Ascending aorta (tissue), 2 donors: Measurements from ENCODE around the gene VDAC1. TPM values are rescaled to one million over a fixed set of nuclear protein-coding genes. Genes with fewer than 3 reads are reported as not detected.

Source experiments
- DNase-seq, 2 donors: peaks; one replicate each; pipeline ENCODE4 v3.0.0-alpha.2; 2019; ENCODE audit warnings: low spot score in 2 of 2
- H3K27ac ChIP-seq, 2 donors: fragments of 200-600 bp; sonication (generic); one replicate each; pipeline ENCODE4 v1.5.1; 2016 to 2017; ENCODE audit warnings: mild to moderate bottlenecking in 1 of 2
- H3K27me3 ChIP-seq: fragments of 200-600 bp; sonication (generic); one replicate; pipeline ENCODE4 v1.5.1; 2017
- H3K36me3 ChIP-seq, 2 donors: fragments of 200-600 bp; sonication (generic); one replicate each; pipeline ENCODE4 v1.5.1; 2016
- H3K4me1 ChIP-seq, 2 donors: fragments of 200-600 bp; sonication (generic); one replicate each; pipeline ENCODE4 v1.5.1; 2016 to 2017; ENCODE audit warnings: mild to moderate bottlenecking in 1 of 2
- H3K4me3 ChIP-seq, 2 donors: fragments of 200-600 bp; sonication (generic); one replicate each; pipeline ENCODE4 v1.5.1; 2016 to 2017; ENCODE audit warnings: mild to moderate bottlenecking in 1 of 2
- H3K9me3 ChIP-seq, 2 donors: fragments of 200-600 bp; sonication (generic); one replicate each; pipeline ENCODE4 v1.5.1; 2016
- CTCF ChIP-seq, 3 experiments: fragments of 200-600 bp in 2 of 3; fragments of 450-650 bp in 1 of 3; sonication (generic) in 2 of 3; IDR thresholded peaks; one replicate each; pipeline ENCODE4 v1.5.1; 2016 to 2019; ENCODE audit warnings: antibody characterized with exemption in 3 of 3, mild to moderate bottlenecking in 1 of 3, moderate library complexity in 1 of 3
- intact Hi-C: fragments of 100-400 bp; cut with DNase I; formaldehyde crosslinking; loops from one replicate; pipeline ENCODE4 v1.15.1; 2023
- total RNA-seq: library from RNA; depleted of rRNA; stranded (reverse); fragments of >200 nt; gene quantifications from one replicate; pipeline ENCODE4 v1.1.0, GENCODE V29; 2016

Gene VDAC1
- total RNA-seq, 1 donor from 2014 or later = 50.2 TPM

DNA sequence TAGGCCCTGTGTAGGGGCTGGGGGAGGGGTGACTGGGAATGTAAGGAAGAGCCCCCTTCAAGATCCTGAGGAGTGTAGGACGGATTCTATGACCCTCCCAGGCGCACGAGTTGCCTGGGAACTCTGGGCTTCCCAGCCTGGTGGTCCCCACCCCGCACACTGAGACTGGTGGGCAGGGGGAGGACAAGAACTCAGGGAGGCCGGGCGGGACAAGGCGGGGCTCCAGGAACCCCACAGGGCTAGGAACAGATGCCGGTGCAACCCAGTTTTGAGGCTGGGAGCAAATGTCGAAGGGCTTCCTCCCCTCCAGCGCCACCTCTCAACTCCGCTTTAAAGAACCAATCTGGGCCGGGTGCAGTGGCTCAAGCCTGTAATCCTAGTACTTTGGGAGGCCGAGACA is 1.3 kb upstream of the VDAC1 start:
- DNase-seq = no peak
- intact Hi-C loops = no loop called here
- Histone ChIP-seq H3K4me3 (peak overlapping the region; percentile 97), H3K4me1 (peaks cover 28 to 32% of the 10 kb centered on the region in 2 donors), H3K36me3 (no peaks in the 10 kb centered on the region), H3K27ac (peak overlapping the region; percentile 100), H3K27me3 (no peaks in the 10 kb centered on the region), H3K9me3 (no peaks in the 10 kb centered on the region)
- TF ChIP-seq CTCF (IDR thresholded peaks at IDR 0.05) = no peak

DNA sequence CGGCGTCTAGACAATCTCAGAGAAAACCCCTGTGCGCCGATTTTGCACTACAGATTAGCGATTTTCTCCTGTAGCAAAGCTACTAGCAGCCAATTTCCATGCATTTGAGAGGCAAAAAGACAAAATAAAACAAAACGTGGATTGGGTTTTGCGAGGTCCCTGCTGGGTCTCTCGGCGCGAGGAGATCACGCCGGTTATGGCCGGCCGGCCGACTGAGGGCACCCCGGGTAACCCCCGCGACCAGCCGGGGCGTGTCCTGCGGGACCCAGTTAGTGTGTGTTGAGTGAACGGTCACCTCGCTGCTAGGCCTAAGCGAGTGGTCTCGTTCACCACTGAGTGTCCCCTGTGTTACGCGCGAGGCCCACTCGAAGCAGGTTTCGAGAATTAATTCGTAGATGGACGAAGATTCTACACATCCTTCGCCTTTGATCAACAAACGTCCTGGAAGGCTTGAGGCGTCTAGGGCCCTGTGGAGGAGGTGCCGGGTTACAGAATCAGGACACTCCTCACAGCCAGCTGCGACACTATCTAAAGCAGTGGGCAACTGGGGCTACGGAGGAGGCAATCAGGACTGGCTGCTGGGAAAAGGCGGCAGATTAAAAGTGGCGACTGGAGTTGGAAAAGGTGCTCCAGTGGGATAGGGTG is 764 bp upstream of the VDAC1 start:
- Histone ChIP-seq H3K4me1 (peaks cover 28 to 35% of the 10 kb centered on the region in 2 donors), H3K36me3 (no peaks in the 10 kb centered on the region), H3K4me3 (peak overlapping the region; percentile 97), H3K27me3 (no peaks in the 10 kb centered on the region), H3K27ac (peak overlapping the region; percentile 100), H3K9me3 (no peaks in the 10 kb centered on the region)
- intact Hi-C loops = loop anchor here (1.0 to 2.0 kb wide), 2 partner anchors 37 to 1043 kb away; partner anchors contain the start of genes AFF4 and C5orf15
- peak in 1 of 2 donors; percentile 70 for DNase-seq
- TF ChIP-seq CTCF (IDR thresholded peaks at IDR 0.05) = peak in 1 of 3 experiments; percentile 4

DNA sequence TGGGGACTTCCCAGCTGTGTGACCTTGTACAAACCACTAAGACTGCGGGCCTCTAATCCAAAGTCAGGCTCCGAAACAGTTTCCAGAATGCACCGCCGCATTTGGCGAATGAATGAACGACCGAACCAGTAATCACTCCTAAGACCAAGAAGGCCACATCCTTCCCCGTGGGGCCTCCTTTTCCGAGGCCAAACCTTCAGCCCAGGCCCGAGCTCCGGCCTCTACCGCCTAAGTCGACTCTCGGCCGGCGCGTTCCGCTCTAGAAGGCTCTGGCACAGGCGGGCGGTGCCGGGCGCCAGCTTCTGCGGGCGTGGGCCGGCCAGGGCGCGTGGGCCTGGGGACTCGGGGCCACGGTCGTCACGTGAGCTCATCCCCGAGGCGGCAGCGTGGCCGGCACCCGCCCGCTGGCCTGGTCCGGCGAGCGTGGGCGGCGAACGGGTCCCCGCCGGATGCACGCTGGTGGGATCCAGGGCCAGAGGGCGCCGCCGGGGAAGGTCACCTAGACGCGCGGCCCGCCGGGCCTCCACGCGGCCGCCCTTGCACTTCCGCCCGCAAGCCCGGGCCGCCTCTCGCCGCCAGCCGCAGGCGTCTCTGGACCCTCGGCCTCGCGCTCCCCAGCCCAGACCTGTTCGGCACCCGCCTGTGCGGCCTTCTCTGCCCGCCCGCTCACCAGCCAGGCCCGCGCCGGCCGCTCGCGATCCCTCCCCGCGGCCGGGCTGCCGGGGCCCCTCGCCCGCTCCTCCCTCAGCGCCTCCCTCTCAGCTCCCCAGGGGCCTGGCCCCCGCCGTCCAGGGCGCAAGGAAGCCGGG is 754 bp downstream of the VDAC1 start:
- Histone ChIP-seq H3K36me3 (no peaks in the 10 kb centered on the region), H3K9me3 (no peaks in the 10 kb centered on the region), H3K27me3 (no peaks in the 10 kb centered on the region), H3K4me3 (peak overlapping the region; percentile 97), H3K27ac (peak overlapping the region; percentile 100), H3K4me1 (peaks cover 28 to 43% of the 10 kb centered on the region in 2 donors)
- no peak for TF ChIP-seq CTCF (IDR thresholded peaks at IDR 0.05)
- intact Hi-C loops = loop anchor here (2.0 kb wide), 1 partner anchor 1041 kb away; the partner anchor contains the start of gene AFF4
- DNase-seq = peak in 1 of 2 donors; percentile 78

GRCh38 chr5:134003064-134003816 is 1.5 kb downstream of the VDAC1 start:
- Histone ChIP-seq H3K36me3 (no peaks in the 10 kb centered on the region), H3K9me3 (no peaks in the 10 kb centered on the region), H3K27me3 (no peaks in the 10 kb centered on the region), H3K4me3 (peak overlapping the region; percentile 97), H3K4me1 (peaks cover 28 to 47% of the 10 kb centered on the region in 2 donors), H3K27ac (peak overlapping the region; percentile 100)
- no peak for TF ChIP-seq CTCF (IDR thresholded peaks at IDR 0.05)
- no peak for DNase-seq
- intact Hi-C loops = no loop called here

GRCh38 chr5:134001938-134002731 is 2.6 kb downstream of the VDAC1 start:
- peaks cover 28 to 47% of the 10 kb centered on the region in 2 donors for H3K4me1 ChIP-seq
- TF ChIP-seq CTCF (IDR thresholded peaks at IDR 0.05) = no peak
- peak overlapping the region; percentile 100 for H3K27ac ChIP-seq
- H3K4me3 ChIP-seq = peak overlapping the region in 1 of 2 donors; percentile 97
- no peaks in the 10 kb centered on the region for H3K27me3 ChIP-seq
- no peaks in the 10 kb centered on the region for H3K36me3 ChIP-seq
- DNase-seq = no peak
- H3K9me3 ChIP-seq = no peaks in the 10 kb centered on the region
- intact Hi-C loops = no loop called here
